ENCODE data around the gene ADCYAP1R1. TPM values are rescaled to one million over a fixed set of nuclear protein-coding genes. Genes with fewer than 3 reads are reported as not detected.

ADCYAP1R1 gene
- total RNA-seq, 1 donor from 2014 or later, result 39.3 TPM

GRCh38 chr7:31062746-31063435 lies 10.8 kb downstream of the ADCYAP1R1 start:
- no peak for DNase-seq (ENCODE audit: low spot score)
- H3K36me3 Mint-ChIP-seq (ENCODE audit: low read depth, unreplicated experiment), result peaks cover 8% of the 10 kb centered on the region
- H3K27ac Mint-ChIP-seq (ENCODE audit: unreplicated experiment), result no peak overlapping the region
- H3K27me3 Mint-ChIP-seq (ENCODE audit: unreplicated experiment), result peaks cover 5% of the 10 kb centered on the region
- no peak for TF ChIP-seq CTCF (IDR thresholded peaks at IDR 0.05; ENCODE audit: unreplicated experiment)
- H3K4me3 Mint-ChIP-seq (ENCODE audit: unreplicated experiment), result no peak overlapping the region
- no peaks in the 10 kb centered on the region for H3K9me3 Mint-ChIP-seq (ENCODE audit: unreplicated experiment)
- peaks cover 10% of the 10 kb centered on the region for H3K4me1 Mint-ChIP-seq (ENCODE audit: unreplicated experiment)

- H3K9me3 Mint-ChIP-seq (ENCODE audit: unreplicated experiment), result no peaks in the 10 kb centered on the region
- H3K4me1 Mint-ChIP-seq (ENCODE audit: unreplicated experiment), result peaks cover 6% of the 10 kb centered on the region
- peaks cover 4% of the 10 kb centered on the region for H3K27me3 Mint-ChIP-seq (ENCODE audit: unreplicated experiment)
- H3K4me3 Mint-ChIP-seq (ENCODE audit: unreplicated experiment), result no peak overlapping the region
- H3K36me3 Mint-ChIP-seq (ENCODE audit: low read depth, unreplicated experiment), result peaks cover 8% of the 10 kb centered on the region
- H3K27ac Mint-ChIP-seq (ENCODE audit: unreplicated experiment), result no peak overlapping the region
- TF ChIP-seq CTCF (IDR thresholded peaks at IDR 0.05; ENCODE audit: unreplicated experiment), result no peak
- no peak for DNase-seq (ENCODE audit: low spot score)
Observed at GRCh38 chr7:31065021-31065593, 13.0 kb downstream of the ADCYAP1R1 start.

- H3K4me1 Mint-ChIP-seq (ENCODE audit: unreplicated experiment), result no peaks in the 10 kb centered on the region
- H3K27ac Mint-ChIP-seq (ENCODE audit: unreplicated experiment), result no peak overlapping the region
- no peak for TF ChIP-seq CTCF (IDR thresholded peaks at IDR 0.05; ENCODE audit: unreplicated experiment)
- peaks cover 4% of the 10 kb centered on the region for H3K36me3 Mint-ChIP-seq (ENCODE audit: low read depth, unreplicated experiment)
- no peak for DNase-seq (ENCODE audit: low spot score)
- H3K4me3 Mint-ChIP-seq (ENCODE audit: unreplicated experiment), result no peak overlapping the region
- H3K9me3 Mint-ChIP-seq (ENCODE audit: unreplicated experiment), result no peaks in the 10 kb centered on the region
- no peaks in the 10 kb centered on the region for H3K27me3 Mint-ChIP-seq (ENCODE audit: unreplicated experiment)
Observed at GRCh38 chr7:31065840-31066239, 13.7 kb downstream of the ADCYAP1R1 start.

- no peak overlapping the region for H3K4me3 Mint-ChIP-seq (ENCODE audit: unreplicated experiment)
- no peaks in the 10 kb centered on the region for H3K9me3 Mint-ChIP-seq (ENCODE audit: unreplicated experiment)
- TF ChIP-seq CTCF (IDR thresholded peaks at IDR 0.05; ENCODE audit: unreplicated experiment), result no peak
- no peak overlapping the region for H3K27ac Mint-ChIP-seq (ENCODE audit: unreplicated experiment)
- H3K36me3 Mint-ChIP-seq (ENCODE audit: low read depth, unreplicated experiment), result peaks cover 8% of the 10 kb centered on the region
- DNase-seq (ENCODE audit: low spot score), result no peak
- H3K4me1 Mint-ChIP-seq (ENCODE audit: unreplicated experiment), result no peaks in the 10 kb centered on the region
- no peaks in the 10 kb centered on the region for H3K27me3 Mint-ChIP-seq (ENCODE audit: unreplicated experiment)
Observed at GRCh38 chr7:31066516-31067130, 14.5 kb downstream of the ADCYAP1R1 start.

- H3K4me3 Mint-ChIP-seq (ENCODE audit: unreplicated experiment), result no peak overlapping the region
- no peaks in the 10 kb centered on the region for H3K4me1 Mint-ChIP-seq (ENCODE audit: unreplicated experiment)
- H3K9me3 Mint-ChIP-seq (ENCODE audit: unreplicated experiment), result no peaks in the 10 kb centered on the region
- H3K36me3 Mint-ChIP-seq (ENCODE audit: low read depth, unreplicated experiment), result peaks cover 11% of the 10 kb centered on the region
- H3K27me3 Mint-ChIP-seq (ENCODE audit: unreplicated experiment), result no peaks in the 10 kb centered on the region
- DNase-seq (ENCODE audit: low spot score), result no peak
- no peak for TF ChIP-seq CTCF (IDR thresholded peaks at IDR 0.05; ENCODE audit: unreplicated experiment)
- no peak overlapping the region for H3K27ac Mint-ChIP-seq (ENCODE audit: unreplicated experiment)
Observed at GRCh38 chr7:31067491-31067890, 15.4 kb downstream of the ADCYAP1R1 start.

All from endothelial cell (in vitro differentiated cells).